GM23338 (cell line): ENCODE measurements around the gene MOB3B. TPM values are rescaled to one million over a fixed set of nuclear protein-coding genes. Genes with fewer than 3 reads are reported as not detected.

Experiments used
- ATAC-seq: fragments of 200-7000 bp; cut with Tn5 transposase; 3 replicates; pipeline ENCODE4 v1.9.1; 2020
- DNase-seq: peaks from one replicate; pipeline ENCODE4 v3.0.0-alpha.2; 2015; ENCODE audit warnings: low spot score
- H2AFZ ChIP-seq: fragments of 200-600 bp; sonication (generic); 2 replicates; pipeline ENCODE4 v1.8.0; 2016; ENCODE audit warnings: antibody characterized with exemption, mild to moderate bottlenecking, moderate library complexity
- H3F3A ChIP-seq: fragments of 200-600 bp; sonication (generic); replicated peaks from 2 replicates; pipeline ENCODE4 v1.8.0; 2017; ENCODE audit warnings: antibody characterized with exemption, mixed run types, low read depth
- H3K27ac ChIP-seq: fragments of 200-600 bp; sonication (generic); 2 replicates; pipeline ENCODE4 v1.6.1; 2016; ENCODE audit warnings: low read depth
- H3K27me3 ChIP-seq: fragments of 200-600 bp; sonication (generic); 2 replicates; pipeline ENCODE4 v1.8.0; 2016; ENCODE audit warnings: mild to moderate bottlenecking, mixed run types, moderate library complexity; ENCODE audit not compliant: insufficient read depth
- H3K36me3 ChIP-seq: fragments of 200-600 bp; sonication (generic); 2 replicates; pipeline ENCODE4 v1.8.0; 2016; ENCODE audit warnings: mild to moderate bottlenecking; ENCODE audit not compliant: insufficient read depth
- H3K4me1 ChIP-seq: fragments of 200-600 bp; sonication (generic); 2 replicates; pipeline ENCODE4 v1.8.0; 2016; ENCODE audit warnings: mild to moderate bottlenecking, moderate library complexity; ENCODE audit not compliant: insufficient read depth
- H3K4me2 ChIP-seq: fragments of 200-600 bp; sonication (generic); 2 replicates; pipeline ENCODE4 v1.7.1; 2017; ENCODE audit warnings: mixed run types
- H3K4me3 ChIP-seq: fragments of 200-600 bp; sonication (generic); 2 replicates; pipeline ENCODE4 v1.6.1; 2016; ENCODE audit warnings: mixed run types
- H3K79me2 ChIP-seq: fragments of 200-600 bp; sonication (generic); replicated peaks from 2 replicates; pipeline ENCODE4 v1.8.0; 2017; ENCODE audit warnings: mild to moderate bottlenecking; ENCODE audit not compliant: insufficient read depth
- H3K9me2 ChIP-seq: fragments of 200-600 bp; sonication (generic); 2 replicates; pipeline ENCODE4 v1.8.0; 2017; ENCODE audit not compliant: insufficient read depth
- H4K20me1 ChIP-seq: fragments of 200-600 bp; sonication (generic); replicated peaks from 2 replicates; pipeline ENCODE4 v1.8.0; 2017; ENCODE audit warnings: mild to moderate bottlenecking; ENCODE audit not compliant: insufficient read depth
- H3K27ac Mint-ChIP-seq: 2 replicates; pipeline ENCODE4 v1.8.0; 2020; ENCODE audit warnings: inconsistent platforms, mild to moderate bottlenecking, moderate library complexity, mixed read lengths
- H3K27me3 Mint-ChIP-seq: 3 replicates; pipeline ENCODE4 v1.8.0; 2022; ENCODE audit warnings: low read depth, mild to moderate bottlenecking, moderate library complexity, mixed read lengths, inconsistent platforms; ENCODE audit not compliant: insufficient read depth, poor library complexity
- H3K36me3 Mint-ChIP-seq: 3 replicates; pipeline ENCODE4 v1.8.0; 2021; ENCODE audit warnings: low read depth, mild to moderate bottlenecking, inconsistent platforms, moderate library complexity, mixed read lengths
- H3K4me1 Mint-ChIP-seq: 3 replicates; pipeline ENCODE4 v1.8.0; 2020; ENCODE audit warnings: mild to moderate bottlenecking, inconsistent platforms, mixed read lengths
- H3K4me3 Mint-ChIP-seq: 3 replicates; pipeline ENCODE4 v1.8.0; 2021; ENCODE audit warnings: moderate library complexity, mild to moderate bottlenecking, inconsistent platforms, mixed read lengths
- H3K9me3 Mint-ChIP-seq: 3 replicates; pipeline ENCODE4 v1.8.0; 2020; ENCODE audit warnings: moderate library complexity, mild to moderate bottlenecking, inconsistent platforms, mixed read lengths
- CREB1 ChIP-seq: fragments of 250-450 bp; sonication (Bioruptor Pico); IDR thresholded peaks from 2 replicates; pipeline ENCODE4 v1.5.0; 2020; ENCODE audit warnings: low read depth, mild to moderate bottlenecking, moderate library complexity
- CTCF ChIP-seq, 2 experiments: fragments of 200-600 bp in 1 of 2; sonication (generic) in 1 of 2; conservative IDR thresholded peaks; 2 replicates each; pipeline versions ENCODE4 v1.5.1 to v1.6.1; 2016 to 2017; ENCODE audit warnings: antibody characterized with exemption in 2 of 2, low read depth in 2 of 2, mild to moderate bottlenecking in 2 of 2, moderate library complexity in 1 of 2
- EZH2 ChIP-seq: fragments of 200-600 bp; sonication (generic); IDR thresholded peaks from one replicate; pipeline ENCODE4 v1.8.0; 2017; ENCODE audit warnings: antibody characterized with exemption, mild to moderate bottlenecking, low read depth; ENCODE audit not compliant: unreplicated experiment
- NANOG ChIP-seq: IDR thresholded peaks from 2 replicates; pipeline ENCODE4 v1.6.1; 2016; ENCODE audit warnings: antibody characterized with exemption, borderline replicate concordance
- POLR2AphosphoS5 ChIP-seq: IDR thresholded peaks from 2 replicates; pipeline ENCODE4 v1.6.1; 2016; ENCODE audit warnings: antibody characterized with exemption, low read depth
- STAT1 ChIP-seq: IDR thresholded peaks from one replicate; pipeline ENCODE4 v1.6.1; 2016; ENCODE audit warnings: antibody characterized with exemption; ENCODE audit not compliant: unreplicated experiment
- ZNF331 ChIP-seq: fragments of 250-450 bp; sonication (Bioruptor Pico); IDR thresholded peaks from 2 replicates; pipeline ENCODE4 v1.5.0; 2020; ENCODE audit warnings: low read depth, mild to moderate bottlenecking, moderate library complexity
- polyA plus RNA-seq: library from polyadenylated mRNA; unstranded; fragments of >200 nt; fragmentation: Nextera tagmentation; extraction: Ambion mirVana; gene quantifications from 2 replicates; pipeline ENCODE4 v1.2.1, GENCODE V29; 2016
- total RNA-seq: library from RNA; depleted of rRNA; stranded (reverse); fragments of >200 nt; shearing (Covaris generic); gene quantifications from 2 replicates; pipeline ENCODE4 v1.2.3, GENCODE V29; 2014

MOB3B gene
- total and polyA plus RNA-seq, 2 experiments from 2014 or later = 7.6 to 12.1 TPM

GRCh38 chr9:27528886-27529315, 713 bp downstream of the MOB3B start:
- DNase-seq (peak; percentile 75), ATAC-seq (peak; percentile 69)
- H3K36me3 Mint-ChIP-seq = peaks cover 9% of the 10 kb centered on the region; the same call in 2 of the 3 replicates
- Histone ChIP-seq H3K27ac (no peak overlapping the region), H3K9me2 (peaks cover 5% of the 10 kb centered on the region), H3K4me1 (peaks cover 30% of the 10 kb centered on the region), H3K79me2 (peaks cover 23% of the 10 kb centered on the region; the same call in 1 of the 2 replicates), H3K36me3 (no peaks in the 10 kb centered on the region; the same call in 1 of the 2 replicates), H3K4me3 (peak overlapping the region; percentile 86), H4K20me1 (no peaks in the 10 kb centered on the region), H3K4me2 (peak overlapping the region; percentile 84), H2AFZ (peak overlapping the region; percentile 93), H3K27me3 (peaks cover 10% of the 10 kb centered on the region; the same call in 1 of the 2 replicates), H3F3A (no peaks in the 10 kb centered on the region)
- TF ChIP-seq ZNF331 (CRISPR knock-in tag) = no peak
- TF ChIP-seq CREB1 (CRISPR knock-in tag) = 0 out of 2 replicates have a peak, but pooled peaks have one; percentile 9
- H3K27me3 Mint-ChIP-seq = peaks cover 9% of the 10 kb centered on the region
- no peaks in the 10 kb centered on the region for H3K9me3 Mint-ChIP-seq
- peaks cover 49% of the 10 kb centered on the region for H3K4me1 Mint-ChIP-seq
- H3K27ac Mint-ChIP-seq = peak overlapping the region; percentile 89; the same call in 1 of the 2 replicates
- peak overlapping the region; percentile 98 for H3K4me3 Mint-ChIP-seq

- Mint-ChIP-seq H3K4me3 (peak overlapping the region; percentile 98), H3K27ac (peak overlapping the region; percentile 93), H3K27me3 (peaks cover 9% of the 10 kb centered on the region), H3K36me3 (peaks cover 9% of the 10 kb centered on the region; the same call in 2 of the 3 replicates), H3K4me1 (peaks cover 54% of the 10 kb centered on the region), H3K9me3 (no peaks in the 10 kb centered on the region)
- Histone ChIP-seq H3F3A (no peaks in the 10 kb centered on the region), H3K9me2 (peaks cover 5% of the 10 kb centered on the region), H3K36me3 (no peaks in the 10 kb centered on the region; the same call in 1 of the 2 replicates), H3K27ac (peak overlapping the region; percentile 78), H3K4me1 (peaks cover 35% of the 10 kb centered on the region), H3K4me2 (peak overlapping the region; percentile 84), H3K27me3 (peaks cover 10% of the 10 kb centered on the region; the same call in 1 of the 2 replicates), H3K79me2 (peaks cover 23% of the 10 kb centered on the region; the same call in 1 of the 2 replicates), H4K20me1 (no peaks in the 10 kb centered on the region), H2AFZ (peak overlapping the region; percentile 93), H3K4me3 (peak overlapping the region; percentile 86)
- peak; percentile 93 for DNase-seq
- TF ChIP-seq POLR2AphosphoS5 (peak; percentile 59), NANOG (no peak), STAT1 (no peak), CREB1 (CRISPR knock-in tag) (peak; percentile 35; the same call in 1 of the 2 replicates), EZH2 (no peak), CTCF (conservative IDR thresholded peaks at IDR 0.05; ENCODE audit: low read depth in 2 of 2) (no peak)
- peak; percentile 78 for ATAC-seq
Observed at GRCh38 chr9:27528076-27528885, 1.3 kb downstream of the MOB3B start.
